AG09309 (cell line): ENCODE results near the gene OGA.

Experiments used
- DNase-seq: peaks from one replicate; pipeline ENCODE4 v3.0.0-alpha.2; 2010; ENCODE audit warnings: low read depth
- H3K4me3 ChIP-seq: 2 replicates; pipeline ENCODE4 v1.5.1; 2011; ENCODE audit warnings: mild to moderate bottlenecking, low read depth, low read length, moderate library complexity; ENCODE audit not compliant: control insufficient read depth
- CTCF ChIP-seq: IDR thresholded peaks from 2 replicates; pipeline ENCODE4 v1.5.1; 2011; ENCODE audit warnings: mild to moderate bottlenecking, low read depth, low read length, inconsistent platforms; ENCODE audit not compliant: insufficient read depth, control insufficient read depth; ENCODE audit errors: missing control alignments

Gene OGA

GRCh38 chr10:101776161-101776817 is 42.0 kb downstream of the OGA start:
- no peak for TF ChIP-seq CTCF
- no peak overlapping the region for H3K4me3 ChIP-seq
- DNase-seq, result no peak

GRCh38 chr10:101775273-101776160 is 42.7 kb downstream of the OGA start, which contains the start of gene FGF8:
TSS of gene FGF8 (minus strand) at chr10:101776114. CDS start at chr10:101775900, 214 bp downstream.
- no peak for DNase-seq
- H3K4me3 ChIP-seq, result no peak within 1 kb of the TSS
- no peak for TF ChIP-seq CTCF

GRCh38 chr10:101774589-101775272 is 43.5 kb downstream of the OGA start:
- H3K4me3 ChIP-seq, result no peak overlapping the region
- no peak for TF ChIP-seq CTCF
- DNase-seq, result no peak

GRCh38 chr10:101773923-101774588 is 44.2 kb downstream of the OGA start:
- DNase-seq, result no peak
- no peak for TF ChIP-seq CTCF
- no peak overlapping the region for H3K4me3 ChIP-seq

- no peak for TF ChIP-seq CTCF
- no peak for DNase-seq
- no peak overlapping the region for H3K4me3 ChIP-seq
Observed at GRCh38 chr10:101772895-101773761, 45.1 kb downstream of the OGA start.
